Stomach (tissue), 9 donors: ENCODE results near the gene CYP26B1. TPM values are rescaled to one million over a fixed set of nuclear protein-coding genes. Genes with fewer than 3 reads are reported as not detected.

Experiments used
- DNase-seq, 2 donors: peaks; one replicate each; pipeline versions ENCODE4 v3.0.0 to v3.0.0-alpha.2; 2013 to 2019
- H3K27ac ChIP-seq, 5 donors: fragments of 200-600 bp in 4 of 5; sonication (generic) in 4 of 5; one replicate each; pipeline ENCODE4 v1.5.1; 2013 to 2019; ENCODE audit warnings: mild to moderate bottlenecking in 1 of 5, moderate library complexity in 1 of 5
- H3K27me3 ChIP-seq, 3 donors: fragments of 200-600 bp; sonication (generic); one replicate each; pipeline ENCODE4 v1.5.1; 2017 to 2019; ENCODE audit warnings: mixed run types in 1 of 3
- H3K36me3 ChIP-seq, 4 donors: fragments of 200-600 bp; sonication (generic); 1 replicate in 3 of 4; 2 replicates in 1 of 4; pipeline ENCODE4 v1.5.1; 2016 to 2019
- H3K4me1 ChIP-seq, 4 donors: fragments of 200-600 bp; sonication (generic); one replicate each; pipeline ENCODE4 v1.5.1; 2016 to 2019
- H3K4me3 ChIP-seq, 4 donors: fragments of 200-600 bp; sonication (generic) in 3 of 4; one replicate each; pipeline ENCODE4 v1.5.1; 2016 to 2019; ENCODE audit warnings: mild to moderate bottlenecking in 1 of 4
- H3K9me3 ChIP-seq, 4 donors: fragments of 200-600 bp; sonication (generic); one replicate each; pipeline ENCODE4 v1.5.1; 2016 to 2019
- EP300 ChIP-seq: sonication (generic); formaldehyde crosslinking; IDR thresholded peaks from one replicate; pipeline ENCODE4 v1.6.1; 2017; ENCODE audit warnings: antibody characterized with exemption
- POLR2A ChIP-seq, 4 donors: fragments of 450-650 bp; IDR thresholded peaks; one replicate each; pipeline ENCODE4 v1.6.1; 2016; ENCODE audit warnings: antibody characterized with exemption in 4 of 4, control low read depth in 2 of 4, mild to moderate bottlenecking in 1 of 4, moderate library complexity in 1 of 4
- POLR2AphosphoS5 ChIP-seq, 3 donors: sonication (generic); formaldehyde crosslinking; IDR thresholded peaks; one replicate each; pipeline ENCODE4 v1.6.1; 2016; ENCODE audit warnings: antibody characterized with exemption in 3 of 3
- WGBS, 5 donors: extraction: QIAGEN DNeasy Blood & Tissue Kit in 3 of 5; methylation state at CpG; one replicate each; pipeline versions ENCODE4 v1.1.5 to v1.1.7; 2013 to 2018; 5-methylcytosine and 5-hydroxymethylcytosine counted together
- intact Hi-C: fragments of 100-400 bp; cut with DNase I; formaldehyde crosslinking; loops from one replicate; pipeline ENCODE4 v1.15.1; 2023; ENCODE audit warnings: low total_unique reads
- polyA plus RNA-seq, 3 donors: library from polyadenylated mRNA; stranded (reverse); fragments of 200-250 nt; gene quantifications; one replicate each; pipeline ENCODE4 v1.2.3, GENCODE V29; 2013
- total RNA-seq, 5 donors: library from RNA; depleted of rRNA; stranded (reverse); fragments of >200 nt; gene quantifications; one replicate each; pipeline versions ENCODE4 v1.1.0 to v1.2.3, GENCODE V29; 2014 to 2016
- TF ChIP-seq, protein P1 (sequence below), 7 experiments: fragments of 450-650 bp in 4 of 7; fragments of 200-600 bp in 3 of 7; sonication (generic) in 3 of 7; IDR thresholded peaks; one replicate each; pipeline ENCODE4 v1.5.1; 2016 to 2019; ENCODE audit warnings: antibody characterized with exemption in 7 of 7, control low read depth in 2 of 7, mild to moderate bottlenecking in 1 of 7
- donor health status: healthy with polysubstance abuse.
- donor health status: Bipolar disorder and iron deficiency.
- donor health status: healthy.

The CYP26B1 gene
- total and polyA plus RNA-seq, 8 donors, result 0.45 to 2.4 (median 1.1) TPM; not detected in 3

DNA sequence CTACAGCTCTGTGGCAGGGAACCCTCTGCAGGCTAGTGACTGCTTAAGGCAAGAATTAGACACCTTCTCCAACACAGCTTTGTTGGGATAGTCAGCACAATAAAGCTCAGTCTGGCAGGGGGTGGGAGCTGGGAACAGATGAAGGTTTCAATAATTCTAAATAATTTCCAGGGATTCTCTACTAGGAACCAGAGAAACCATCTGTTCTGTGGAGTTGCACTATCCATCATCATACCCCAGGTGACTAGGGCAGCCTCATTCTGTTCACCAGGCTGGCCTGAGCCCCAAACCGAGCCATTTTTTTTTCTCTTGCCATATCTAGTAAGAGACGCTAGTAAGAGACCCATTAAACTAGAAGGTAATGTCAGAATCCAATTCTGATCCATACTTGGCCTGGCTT is 35.8 kb upstream of the CYP26B1 start:
- WGBS, 5 donors, result 92 to 99% (median 96%) methylated on average over 2 of the region's 2 CpGs
- Histone ChIP-seq H3K27me3 (no peaks in the 10 kb centered on the region), H3K36me3 (peaks cover 5 to 20% (median 14%) of the 10 kb centered on the region in 4 donors), H3K4me3 (no peak overlapping the region), H3K4me1 (peaks cover 0 to 11% (median 7%) of the 10 kb centered on the region in 4 donors), H3K27ac (peak overlapping the region in 1 of 5 donors; percentile 18), H3K9me3 (peaks cover 0 to 9% (median 0%) of the 10 kb centered on the region in 4 donors)
- intact Hi-C loops, result no loop called here
- no peak for DNase-seq
- TF ChIP-seq EP300 (no peak), POLR2AphosphoS5 (IDR thresholded peaks at IDR 0.05) (no peak)
- TF ChIP-seq, protein P1, sequence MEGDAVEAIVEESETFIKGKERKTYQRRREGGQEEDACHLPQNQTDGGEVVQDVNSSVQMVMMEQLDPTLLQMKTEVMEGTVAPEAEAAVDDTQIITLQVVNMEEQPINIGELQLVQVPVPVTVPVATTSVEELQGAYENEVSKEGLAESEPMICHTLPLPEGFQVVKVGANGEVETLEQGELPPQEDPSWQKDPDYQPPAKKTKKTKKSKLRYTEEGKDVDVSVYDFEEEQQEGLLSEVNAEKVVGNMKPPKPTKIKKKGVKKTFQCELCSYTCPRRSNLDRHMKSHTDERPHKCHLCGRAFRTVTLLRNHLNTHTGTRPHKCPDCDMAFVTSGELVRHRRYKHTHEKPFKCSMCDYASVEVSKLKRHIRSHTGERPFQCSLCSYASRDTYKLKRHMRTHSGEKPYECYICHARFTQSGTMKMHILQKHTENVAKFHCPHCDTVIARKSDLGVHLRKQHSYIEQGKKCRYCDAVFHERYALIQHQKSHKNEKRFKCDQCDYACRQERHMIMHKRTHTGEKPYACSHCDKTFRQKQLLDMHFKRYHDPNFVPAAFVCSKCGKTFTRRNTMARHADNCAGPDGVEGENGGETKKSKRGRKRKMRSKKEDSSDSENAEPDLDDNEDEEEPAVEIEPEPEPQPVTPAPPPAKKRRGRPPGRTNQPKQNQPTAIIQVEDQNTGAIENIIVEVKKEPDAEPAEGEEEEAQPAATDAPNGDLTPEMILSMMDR (IDR thresholded peaks at IDR 0.05), result no peak

DNA sequence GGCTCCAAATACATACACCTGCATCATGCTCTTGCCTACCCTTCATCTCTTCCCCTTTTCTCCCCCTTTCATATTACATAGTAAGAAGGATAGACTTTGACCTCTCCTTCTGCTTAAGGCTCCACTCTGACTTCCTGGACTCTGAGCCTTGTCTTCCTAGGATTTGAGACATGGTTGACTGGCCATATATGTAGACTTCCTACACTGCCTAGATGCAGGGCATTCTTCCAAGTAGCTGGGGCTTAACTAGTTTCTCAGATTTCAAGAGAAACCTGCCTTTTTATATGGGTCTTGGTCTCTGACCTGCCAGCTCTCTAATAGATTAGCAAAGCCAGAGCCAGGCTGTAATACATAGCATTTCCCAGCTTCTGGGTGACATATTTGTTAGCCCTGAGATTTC is 35.4 kb upstream of the CYP26B1 start:
- Histone ChIP-seq H3K9me3 (peaks cover 0 to 7% (median 0%) of the 10 kb centered on the region in 4 donors), H3K27me3 (no peaks in the 10 kb centered on the region), H3K4me3 (no peak overlapping the region), H3K4me1 (peaks cover 0 to 11% (median 7%) of the 10 kb centered on the region in 4 donors), H3K27ac (peak overlapping the region in 1 of 5 donors; percentile 18), H3K36me3 (peaks cover 5 to 25% (median 18%) of the 10 kb centered on the region in 4 donors)
- intact Hi-C loops, result no loop called here
- TF ChIP-seq EP300 (no peak), POLR2A (IDR thresholded peaks at IDR 0.05) (no peak), POLR2AphosphoS5 (IDR thresholded peaks at IDR 0.05) (no peak)
- TF ChIP-seq, protein P1 (IDR thresholded peaks at IDR 0.05), result no peak
- DNase-seq, result peak in 1 of 2 donors; percentile 14

DNA sequence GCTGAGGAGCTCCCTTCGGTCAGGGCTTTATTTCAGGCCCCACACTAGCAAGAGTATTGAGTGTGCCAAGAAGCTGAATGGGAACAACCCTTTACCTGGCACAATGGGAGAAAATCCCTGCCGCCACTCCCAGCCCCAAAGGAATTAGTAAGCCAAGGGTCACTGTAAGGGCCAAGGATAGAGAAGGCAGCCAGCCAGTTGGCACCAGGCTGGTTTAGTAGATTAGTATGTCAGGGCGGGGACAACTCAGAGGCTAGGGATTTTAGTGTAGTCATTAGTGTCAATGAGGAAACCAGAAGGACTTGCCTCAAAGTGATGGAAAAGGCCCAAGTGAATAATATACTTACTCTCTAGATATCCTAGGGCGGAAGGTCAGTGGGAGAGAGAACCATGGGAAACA is 34.9 kb upstream of the CYP26B1 start:
- intact Hi-C loops, result no loop called here
- Histone ChIP-seq H3K9me3 (peaks cover 0 to 2% (median 0%) of the 10 kb centered on the region in 4 donors), H3K27ac (no peak overlapping the region), H3K4me3 (no peak overlapping the region), H3K4me1 (peaks cover 0 to 11% (median 7%) of the 10 kb centered on the region in 4 donors), H3K27me3 (no peaks in the 10 kb centered on the region), H3K36me3 (peaks cover 7 to 27% (median 21%) of the 10 kb centered on the region in 4 donors)
- 54 to 72% (median 65%) methylated on average over 4 of the region's 4 CpGs for whole genome bisulfite sequencing, 5 donors
- peak in 1 of 2 donors; percentile 57 for DNase-seq
- no peak for TF ChIP-seq EP300
- no peak for TF ChIP-seq POLR2A (IDR thresholded peaks at IDR 0.05)
- no peak for TF ChIP-seq POLR2AphosphoS5 (IDR thresholded peaks at IDR 0.05)
- TF ChIP-seq, protein P1 (IDR thresholded peaks at IDR 0.05), result no peak

DNA sequence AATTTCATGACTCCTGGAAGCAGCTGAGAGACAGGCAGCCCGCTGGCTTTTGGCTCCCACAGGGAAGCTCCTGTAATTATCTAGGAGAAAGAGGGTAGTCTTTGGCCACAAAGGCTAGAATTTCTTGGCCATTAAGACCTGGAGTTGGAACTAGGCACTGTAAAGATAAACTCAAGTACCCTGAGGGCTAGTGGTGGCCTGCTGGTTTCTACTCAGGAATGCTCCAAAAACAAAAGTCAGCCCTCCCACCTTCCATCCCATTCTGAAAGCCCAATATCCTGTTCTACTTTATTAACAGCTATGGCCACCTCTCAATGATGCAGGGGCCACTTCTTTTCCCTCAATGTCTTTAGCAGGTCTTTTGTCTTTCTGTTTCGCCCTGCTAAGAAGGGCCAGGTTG is 34.0 kb upstream of the CYP26B1 start:
- Histone ChIP-seq H3K27ac (no peak overlapping the region), H3K27me3 (no peaks in the 10 kb centered on the region), H3K36me3 (peaks cover 11 to 31% (median 28%) of the 10 kb centered on the region in 4 donors), H3K4me1 (peaks cover 0 to 11% (median 7%) of the 10 kb centered on the region in 4 donors), H3K9me3 (no peaks in the 10 kb centered on the region), H3K4me3 (no peak overlapping the region)
- WGBS, 5 donors, result 92 to 97% (median 95%) methylated on average over 2 of the region's 2 CpGs
- intact Hi-C loops, result no loop called here
- no peak for DNase-seq
- TF ChIP-seq EP300 (no peak), POLR2AphosphoS5 (IDR thresholded peaks at IDR 0.05) (no peak)
- TF ChIP-seq, protein P1 (IDR thresholded peaks at IDR 0.05), result no peak
